ENCODE data around the gene NME8.

DNA sequence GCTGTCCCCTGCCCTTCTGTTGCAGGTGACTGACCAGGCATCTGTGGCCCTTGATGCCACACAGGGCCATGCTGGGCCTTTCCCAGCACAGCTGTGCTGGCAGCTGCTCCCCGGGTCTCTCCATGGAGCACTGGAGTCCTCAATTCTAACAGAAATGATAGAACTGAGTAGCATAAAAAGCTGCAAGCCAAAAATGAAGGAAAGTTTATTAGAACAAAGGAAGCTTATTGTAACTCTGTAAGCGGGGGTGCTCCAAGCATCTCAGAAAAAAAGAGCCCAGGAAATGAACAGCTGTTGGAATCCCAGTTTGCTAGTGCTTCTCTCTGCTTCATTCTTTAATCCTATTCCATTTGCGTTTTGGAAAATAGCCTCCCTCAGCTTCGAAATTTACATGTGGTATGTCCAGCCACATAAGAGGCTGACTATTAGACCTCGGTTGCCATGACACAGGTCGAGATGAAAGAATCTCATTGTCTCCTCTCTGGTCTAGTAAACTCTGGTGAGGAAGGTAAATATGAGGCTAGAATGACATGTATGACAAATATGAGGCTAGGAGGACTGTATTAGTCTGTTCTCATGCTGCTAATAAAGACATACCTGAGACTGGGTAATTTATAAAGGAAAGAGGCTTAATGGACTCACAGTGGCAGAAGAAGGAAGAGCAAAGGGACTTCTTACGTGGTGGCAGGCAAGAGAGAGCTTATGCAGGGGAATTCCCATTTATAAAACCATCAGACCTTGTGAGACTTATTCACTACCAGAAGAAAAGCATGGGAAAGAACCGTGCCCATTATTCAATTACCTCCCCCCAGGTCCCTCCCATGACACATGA is 95.7 kb downstream of the NME8 start:
- TF ChIP-seq CTCF (IDR thresholded peaks at IDR 0.05; ENCODE audit: low read length) (no peak), EZH2 (optimal IDR thresholded peaks at IDR 0.05; ENCODE audit: low read depth, low read length) (no peak)
